Endothelial cell (in vitro differentiated cells): ENCODE measurements around the gene C3orf52. TPM values are rescaled to one million over a fixed set of nuclear protein-coding genes. Genes with fewer than 3 reads are reported as not detected.

Source experiments
- DNase-seq: peaks from one replicate; pipeline ENCODE4 v3.0.0; 2021; ENCODE audit warnings: low spot score
- H3K27ac Mint-ChIP-seq: one replicate; pipeline ENCODE4 v1.8.0; 2021; ENCODE audit warnings: mixed read lengths, inconsistent platforms; ENCODE audit not compliant: unreplicated experiment
- H3K27me3 Mint-ChIP-seq: one replicate; pipeline ENCODE4 v1.8.0; 2021; ENCODE audit warnings: mild to moderate bottlenecking, moderate library complexity, mixed read lengths, inconsistent platforms; ENCODE audit not compliant: unreplicated experiment
- H3K36me3 Mint-ChIP-seq: one replicate; pipeline ENCODE4 v1.8.0; 2021; ENCODE audit warnings: mild to moderate bottlenecking, low read depth, mixed read lengths, inconsistent platforms; ENCODE audit not compliant: unreplicated experiment
- H3K4me1 Mint-ChIP-seq: one replicate; pipeline ENCODE4 v1.8.0; 2021; ENCODE audit warnings: mild to moderate bottlenecking, mixed read lengths, inconsistent platforms; ENCODE audit not compliant: unreplicated experiment
- H3K4me3 Mint-ChIP-seq: one replicate; pipeline ENCODE4 v1.8.0; 2021; ENCODE audit warnings: mild to moderate bottlenecking, mixed read lengths, inconsistent platforms; ENCODE audit not compliant: unreplicated experiment
- H3K9me3 Mint-ChIP-seq: one replicate; pipeline ENCODE4 v1.8.0; 2021; ENCODE audit warnings: mixed read lengths, inconsistent platforms; ENCODE audit not compliant: unreplicated experiment
- total RNA-seq: library from RNA; stranded (reverse); fragmentation: NEBNext Ultra II Directional; extraction: Animal tissue kit (Norgen Biotek cat#: 25700); gene quantifications from one replicate; pipeline ENCODE4 v1.2.1, GENCODE V29; 2021; ENCODE audit not compliant: unreplicated experiment
- TF ChIP-seq, protein P1 (sequence below): fragments of 200-600 bp; sonication (generic); IDR thresholded peaks from one replicate; pipeline ENCODE4 v1.5.0; 2021; ENCODE audit warnings: antibody characterized with exemption; ENCODE audit not compliant: unreplicated experiment

The C3orf52 gene
- total RNA-seq, 1 donor from 2014 or later = 8.3 TPM

- no peaks in the 10 kb centered on the region for H3K9me3 Mint-ChIP-seq
- H3K4me1 Mint-ChIP-seq = peaks cover 25% of the 10 kb centered on the region
- peaks cover 8% of the 10 kb centered on the region for H3K27me3 Mint-ChIP-seq
- H3K4me3 Mint-ChIP-seq = peak overlapping the region; percentile 66
- no peak for DNase-seq
- peaks cover 4% of the 10 kb centered on the region for H3K36me3 Mint-ChIP-seq
- H3K27ac Mint-ChIP-seq = no peak overlapping the region
- TF ChIP-seq, protein P1, sequence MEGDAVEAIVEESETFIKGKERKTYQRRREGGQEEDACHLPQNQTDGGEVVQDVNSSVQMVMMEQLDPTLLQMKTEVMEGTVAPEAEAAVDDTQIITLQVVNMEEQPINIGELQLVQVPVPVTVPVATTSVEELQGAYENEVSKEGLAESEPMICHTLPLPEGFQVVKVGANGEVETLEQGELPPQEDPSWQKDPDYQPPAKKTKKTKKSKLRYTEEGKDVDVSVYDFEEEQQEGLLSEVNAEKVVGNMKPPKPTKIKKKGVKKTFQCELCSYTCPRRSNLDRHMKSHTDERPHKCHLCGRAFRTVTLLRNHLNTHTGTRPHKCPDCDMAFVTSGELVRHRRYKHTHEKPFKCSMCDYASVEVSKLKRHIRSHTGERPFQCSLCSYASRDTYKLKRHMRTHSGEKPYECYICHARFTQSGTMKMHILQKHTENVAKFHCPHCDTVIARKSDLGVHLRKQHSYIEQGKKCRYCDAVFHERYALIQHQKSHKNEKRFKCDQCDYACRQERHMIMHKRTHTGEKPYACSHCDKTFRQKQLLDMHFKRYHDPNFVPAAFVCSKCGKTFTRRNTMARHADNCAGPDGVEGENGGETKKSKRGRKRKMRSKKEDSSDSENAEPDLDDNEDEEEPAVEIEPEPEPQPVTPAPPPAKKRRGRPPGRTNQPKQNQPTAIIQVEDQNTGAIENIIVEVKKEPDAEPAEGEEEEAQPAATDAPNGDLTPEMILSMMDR = no peak
Measured at GRCh38 chr3:112085735-112086075, 484 bp upstream of the C3orf52 start.

- Mint-ChIP-seq H3K36me3 (peaks cover 4% of the 10 kb centered on the region), H3K9me3 (no peaks in the 10 kb centered on the region), H3K4me3 (peak overlapping the region; percentile 94), H3K27ac (no peak overlapping the region), H3K4me1 (peaks cover 34% of the 10 kb centered on the region), H3K27me3 (peaks cover 10% of the 10 kb centered on the region)
- no peak for DNase-seq
- TF ChIP-seq, protein P1 = no peak
Measured at GRCh38 chr3:112086875-112087524, 811 bp downstream of the C3orf52 start.

- no peaks in the 10 kb centered on the region for H3K9me3 Mint-ChIP-seq
- peaks cover 4% of the 10 kb centered on the region for H3K36me3 Mint-ChIP-seq
- no peak for DNase-seq
- peaks cover 40% of the 10 kb centered on the region for H3K4me1 Mint-ChIP-seq
- peak overlapping the region; percentile 94 for H3K4me3 Mint-ChIP-seq
- no peak overlapping the region for H3K27ac Mint-ChIP-seq
- TF ChIP-seq, protein P1 = no peak
- H3K27me3 Mint-ChIP-seq = peaks cover 10% of the 10 kb centered on the region
Measured at GRCh38 chr3:112087746-112088145, 1.6 kb downstream of the C3orf52 start.

DNA sequence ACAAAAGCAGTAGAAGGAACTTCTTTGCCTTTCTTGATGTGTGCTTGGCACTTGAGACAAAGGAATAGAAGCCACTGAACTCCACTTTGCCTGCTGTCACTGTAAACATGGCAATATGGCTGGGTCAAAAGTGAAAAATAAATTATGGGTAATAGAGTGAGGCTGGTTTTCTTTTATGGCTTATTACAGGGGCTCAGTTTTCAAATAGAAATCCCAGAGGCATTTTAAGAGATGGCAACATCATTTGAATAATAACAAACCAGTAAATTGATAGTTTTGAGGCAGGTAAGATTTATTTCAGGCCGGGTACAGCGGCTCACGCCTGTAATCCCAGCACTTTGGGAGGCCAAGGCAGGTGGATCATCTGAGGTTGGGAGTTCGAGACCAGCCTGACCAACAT lies 2.8 kb downstream of the C3orf52 start:
- H3K4me3 Mint-ChIP-seq = no peak overlapping the region
- no peaks in the 10 kb centered on the region for H3K9me3 Mint-ChIP-seq
- DNase-seq = no peak
- peaks cover 10% of the 10 kb centered on the region for H3K27me3 Mint-ChIP-seq
- TF ChIP-seq, protein P1 = no peak
- H3K36me3 Mint-ChIP-seq = peaks cover 4% of the 10 kb centered on the region
- peaks cover 48% of the 10 kb centered on the region for H3K4me1 Mint-ChIP-seq
- no peak overlapping the region for H3K27ac Mint-ChIP-seq

GRCh38 chr3:112089956-112090886 lies 4.0 kb downstream of the C3orf52 start:
- H3K27ac Mint-ChIP-seq = no peak overlapping the region
- H3K4me3 Mint-ChIP-seq = no peak overlapping the region
- H3K9me3 Mint-ChIP-seq = no peaks in the 10 kb centered on the region
- peaks cover 53% of the 10 kb centered on the region for H3K4me1 Mint-ChIP-seq
- H3K36me3 Mint-ChIP-seq = peaks cover 2% of the 10 kb centered on the region
- H3K27me3 Mint-ChIP-seq = peaks cover 10% of the 10 kb centered on the region
- no peak for DNase-seq
- TF ChIP-seq, protein P1 = no peak
